OCI-LY7 (cell line): ENCODE data around the gene TARS3. TPM values are rescaled to one million over a fixed set of nuclear protein-coding genes. Genes with fewer than 3 reads are reported as not detected.

Experiments used
- BruUV-seq: library from RNA; stranded (reverse); fragments of 400-500 nt; replicated peaks from 2 replicates; lab custom pipeline; 2021; lab: Mats Ljungman, UMichigan
- CTCF ChIA-PET: fragments of 300-600 bp; sonication (Branson Sonifier 250); formaldehyde crosslinking; loops from one replicate; lab custom pipeline; 2022; ENCODE audit warnings: antibody characterized with exemption; ENCODE audit not compliant: unreplicated experiment; lab: Charles Lee
- POLR2A ChIA-PET: fragments of 300-600 bp; sonication (Branson Sonifier 250); formaldehyde crosslinking; loops from one replicate; lab custom pipeline; 2022; ENCODE audit warnings: antibody characterized with exemption; lab: Charles Lee
- DNase-seq: peaks from one replicate; pipeline ENCODE4 v3.0.0-alpha.2; 2015; ENCODE audit warnings: low spot score
- H2AFZ ChIP-seq: fragments of 200-600 bp; sonication (generic), shearing (Covaris generic); 2 replicates; pipeline ENCODE4 v1.6.1; 2014; ENCODE audit warnings: mild to moderate bottlenecking, antibody characterized with exemption, low read length, moderate library complexity
- H3K27ac ChIP-seq: fragments of 200-600 bp; sonication (generic); 2 replicates; pipeline ENCODE4 v1.5.1; 2014; ENCODE audit warnings: mixed run types, low read depth, mild to moderate bottlenecking, moderate library complexity, low read length, inconsistent platforms; ENCODE audit not compliant: poor library complexity, severe bottlenecking
- H3K36me3 ChIP-seq: fragments of 200-600 bp; sonication (generic); 2 replicates; pipeline ENCODE4 v1.6.1; 2014; ENCODE audit warnings: mild to moderate bottlenecking, antibody characterized with exemption, low read length, moderate library complexity, mixed read lengths; ENCODE audit not compliant: insufficient read depth
- H3K4me1 ChIP-seq: fragments of 200-600 bp; sonication (generic); 2 replicates; pipeline ENCODE4 v1.5.1; 2014; ENCODE audit warnings: mild to moderate bottlenecking, low read length; ENCODE audit not compliant: insufficient read depth, poor library complexity, severe bottlenecking
- H3K4me2 ChIP-seq: fragments of 200-600 bp; sonication (generic); 2 replicates; pipeline ENCODE4 v1.6.1; 2014; ENCODE audit warnings: mild to moderate bottlenecking, low read length
- H3K4me3 ChIP-seq: fragments of 200-600 bp; sonication (generic); 2 replicates; pipeline ENCODE4 v1.5.1; 2014; ENCODE audit warnings: mild to moderate bottlenecking, low read depth, low read length; ENCODE audit not compliant: poor library complexity, severe bottlenecking
- H3K79me2 ChIP-seq: fragments of 200-600 bp; sonication (generic); 2 replicates; pipeline ENCODE4 v1.6.1; 2016; ENCODE audit warnings: low read depth, mild to moderate bottlenecking, low read length, moderate library complexity, mixed read lengths; ENCODE audit not compliant: insufficient read depth
- H3K9me2 ChIP-seq: fragments of 200-600 bp; sonication (generic); 2 replicates; pipeline ENCODE4 v1.6.1; 2016; ENCODE audit warnings: mild to moderate bottlenecking, low read length, mixed read lengths; ENCODE audit not compliant: insufficient read depth
- H3K9me3 ChIP-seq: fragments of 200-600 bp; sonication (generic); 2 replicates; pipeline ENCODE4 v1.6.1; 2014; ENCODE audit warnings: mild to moderate bottlenecking, mixed run types, low read length, mixed read lengths
- H4K20me1 ChIP-seq: fragments of 200-600 bp; sonication (generic); 2 replicates; pipeline ENCODE4 v1.6.1; 2014; ENCODE audit warnings: mild to moderate bottlenecking, antibody characterized with exemption, low read length, moderate library complexity, mixed read lengths; ENCODE audit not compliant: insufficient read depth
- CTCF ChIP-seq: fragments of 200-600 bp; sonication (generic); conservative IDR thresholded peaks from 2 replicates; pipeline ENCODE4 v1.5.1; 2014; ENCODE audit warnings: mild to moderate bottlenecking, antibody characterized with exemption, low read length, moderate library complexity, mixed read lengths
- EZH2phosphoT487 ChIP-seq: fragments of 200-600 bp; sonication (generic); IDR thresholded peaks from 2 replicates; pipeline ENCODE4 v1.6.1; 2018; ENCODE audit warnings: low read depth, borderline replicate concordance, mild to moderate bottlenecking, mixed run types, antibody characterized with exemption, low read length, moderate library complexity, mixed read lengths
- intact Hi-C: fragments of 100-400 bp; cut with micrococcal nuclease; formaldehyde crosslinking; loops from one replicate; pipeline ENCODE4 v1.10.0; 2022; ENCODE audit not compliant: unreplicated experiment
- total RNA-seq, 2 experiments: library from RNA; depleted of rRNA in 1 of 2; stranded (reverse); fragments of >200 nt in 1 of 2; shearing (Covaris generic) in 1 of 2; gene quantifications; 2 replicates each; pipeline ENCODE4 v1.2.3, GENCODE V29; 2014 to 2022

The TARS3 gene
- total RNA-seq, 2 experiments from 2014 or later = 7.1 to 11.0 TPM

GRCh38 chr15:101621961-101622360, 102.3 kb downstream of the TARS3 start:
- BruUV-seq = no TSS peak
- Histone ChIP-seq H4K20me1 (no peaks in the 10 kb centered on the region), H3K79me2 (no peaks in the 10 kb centered on the region), H3K27ac (no peak overlapping the region), H3K9me2 (no peaks in the 10 kb centered on the region), H3K9me3 (no peaks in the 10 kb centered on the region), H3K4me3 (no peak overlapping the region), H2AFZ (no peak overlapping the region), H3K36me3 (no peaks in the 10 kb centered on the region), H3K4me1 (no peaks in the 10 kb centered on the region), H3K4me2 (no peak overlapping the region)
- DNase-seq = no peak
- ChIA-PET POLR2A (no interaction called here), CTCF (no interaction called here)
- intact Hi-C loops = no loop called here
- TF ChIP-seq CTCF (no peak), EZH2phosphoT487 (no peak)

GRCh38 chr15:101620671-101621070, 103.6 kb downstream of the TARS3 start:
- Histone ChIP-seq H3K4me3 (no peak overlapping the region), H4K20me1 (no peaks in the 10 kb centered on the region), H3K36me3 (no peaks in the 10 kb centered on the region), H3K4me2 (no peak overlapping the region), H2AFZ (no peak overlapping the region), H3K4me1 (no peaks in the 10 kb centered on the region), H3K9me3 (no peaks in the 10 kb centered on the region), H3K9me2 (no peaks in the 10 kb centered on the region), H3K79me2 (no peaks in the 10 kb centered on the region), H3K27ac (no peak overlapping the region)
- ChIA-PET POLR2A (no interaction called here), CTCF (no interaction called here)
- TF ChIP-seq EZH2phosphoT487 = no peak
- no peak for TF ChIP-seq CTCF
- no peak for DNase-seq
- intact Hi-C loops = no loop called here
- BruUV-seq = no TSS peak

GRCh38 chr15:101619615-101619865, 104.7 kb downstream of the TARS3 start:
- no peaks in the 10 kb centered on the region for H3K9me2 ChIP-seq
- no peak overlapping the region for H3K27ac ChIP-seq
- H4K20me1 ChIP-seq = no peaks in the 10 kb centered on the region
- no peaks in the 10 kb centered on the region for H3K36me3 ChIP-seq
- no peak overlapping the region for H3K4me2 ChIP-seq
- H3K9me3 ChIP-seq = no peaks in the 10 kb centered on the region
- ChIA-PET CTCF (no interaction called here), POLR2A (no interaction called here)
- no peaks in the 10 kb centered on the region for H3K4me1 ChIP-seq
- BruUV-seq = no TSS peak
- no peak for DNase-seq
- no peak for TF ChIP-seq EZH2phosphoT487
- no peak for TF ChIP-seq CTCF
- H3K4me3 ChIP-seq = no peak overlapping the region
- intact Hi-C loops = no loop called here
- no peak overlapping the region for H2AFZ ChIP-seq
- H3K79me2 ChIP-seq = no peaks in the 10 kb centered on the region
